ENCODE data around the gene GNG7.
"Not testable (repeated sequence)": the region's sequence is repeated elsewhere in the genome, so short reads cannot be mapped to it uniquely, and the experiment has no call there.

Gene GNG7

DNA sequence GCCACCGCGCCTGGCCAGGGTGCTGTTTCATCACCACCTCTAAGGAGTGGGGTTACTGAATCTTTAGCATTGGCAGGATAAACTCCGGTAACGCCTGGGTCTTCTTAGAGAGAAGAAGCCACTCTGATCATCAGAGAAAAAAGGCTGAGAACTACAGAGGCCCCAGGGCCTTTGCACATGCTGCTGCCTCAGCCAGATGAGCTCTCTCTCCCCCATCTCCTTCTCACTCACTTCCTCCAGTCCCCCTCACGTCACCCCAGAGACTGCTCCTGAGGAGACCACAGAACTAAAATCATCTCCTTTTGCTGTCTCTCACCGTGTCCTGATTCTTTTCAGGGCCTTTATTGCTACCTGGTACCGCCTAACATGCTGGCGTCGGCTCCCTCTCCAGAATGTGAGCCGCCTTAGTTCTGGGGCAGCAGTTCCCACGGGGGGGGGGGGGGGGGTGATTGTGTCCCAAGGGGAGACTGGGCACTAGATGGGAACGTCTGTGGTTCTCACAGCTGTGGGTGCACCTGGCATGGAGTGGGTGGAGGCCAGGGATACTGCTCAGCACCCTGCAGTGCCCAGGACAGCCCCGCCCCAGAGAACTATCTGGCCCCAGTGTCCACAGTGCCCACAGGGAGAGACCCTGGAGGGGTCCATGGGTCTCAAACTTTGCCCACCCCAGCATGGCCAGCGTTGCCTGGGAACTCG, 23.8 kb upstream of the GNG7 start:
- no peak for DNase-seq

- DNase-seq: no peak
Observed at GRCh38 chr19:2724148-2724557, 21.7 kb upstream of the GNG7 start.

DNA sequence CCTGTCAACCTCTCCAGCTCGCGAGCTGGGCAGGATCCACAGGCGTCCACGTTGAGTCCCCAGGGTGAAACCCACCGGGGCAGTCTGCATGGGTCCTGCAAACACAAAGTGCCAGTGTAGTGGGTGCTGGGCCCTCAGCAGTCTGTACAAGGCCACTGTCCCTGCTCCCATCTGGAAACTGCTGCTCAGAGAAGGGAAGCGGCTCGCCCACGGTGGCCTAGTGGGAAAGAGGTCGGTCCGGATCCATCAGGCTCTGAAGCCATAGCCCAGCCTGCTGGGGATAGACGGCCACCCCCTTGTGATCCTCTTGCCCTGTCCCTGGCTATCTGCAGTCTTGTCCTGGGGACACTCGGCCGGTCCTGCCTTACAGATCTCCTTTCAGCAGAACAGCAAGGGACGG, 21.3 kb upstream of the GNG7 start:
- no peak for DNase-seq

DNA sequence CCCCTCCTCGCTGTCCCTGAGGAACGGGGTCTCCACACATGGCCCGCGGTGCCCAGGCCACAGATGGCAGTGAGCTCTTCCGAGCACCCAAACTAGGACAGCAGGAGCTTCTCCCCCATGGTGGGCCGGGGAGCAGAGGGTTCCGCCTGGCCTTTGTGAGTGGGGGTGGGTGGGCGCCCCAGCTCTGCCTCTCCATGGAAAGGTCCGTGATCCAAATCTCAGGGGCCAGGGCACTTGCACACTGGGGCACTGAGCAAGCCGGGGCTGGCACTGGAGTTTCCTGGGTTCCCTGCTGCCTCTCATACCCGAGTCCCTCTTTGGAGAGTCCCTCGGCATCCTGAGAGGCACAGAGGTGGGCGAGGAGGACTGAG, 20.8 kb upstream of the GNG7 start:
- no peak for DNase-seq

- no peak for DNase-seq
Observed at GRCh38 chr19:2722541-2723344, 20.2 kb upstream of the GNG7 start.

GRCh38 chr19:2721570-2722540, 19.4 kb upstream of the GNG7 start:
- no peak for DNase-seq

DNA sequence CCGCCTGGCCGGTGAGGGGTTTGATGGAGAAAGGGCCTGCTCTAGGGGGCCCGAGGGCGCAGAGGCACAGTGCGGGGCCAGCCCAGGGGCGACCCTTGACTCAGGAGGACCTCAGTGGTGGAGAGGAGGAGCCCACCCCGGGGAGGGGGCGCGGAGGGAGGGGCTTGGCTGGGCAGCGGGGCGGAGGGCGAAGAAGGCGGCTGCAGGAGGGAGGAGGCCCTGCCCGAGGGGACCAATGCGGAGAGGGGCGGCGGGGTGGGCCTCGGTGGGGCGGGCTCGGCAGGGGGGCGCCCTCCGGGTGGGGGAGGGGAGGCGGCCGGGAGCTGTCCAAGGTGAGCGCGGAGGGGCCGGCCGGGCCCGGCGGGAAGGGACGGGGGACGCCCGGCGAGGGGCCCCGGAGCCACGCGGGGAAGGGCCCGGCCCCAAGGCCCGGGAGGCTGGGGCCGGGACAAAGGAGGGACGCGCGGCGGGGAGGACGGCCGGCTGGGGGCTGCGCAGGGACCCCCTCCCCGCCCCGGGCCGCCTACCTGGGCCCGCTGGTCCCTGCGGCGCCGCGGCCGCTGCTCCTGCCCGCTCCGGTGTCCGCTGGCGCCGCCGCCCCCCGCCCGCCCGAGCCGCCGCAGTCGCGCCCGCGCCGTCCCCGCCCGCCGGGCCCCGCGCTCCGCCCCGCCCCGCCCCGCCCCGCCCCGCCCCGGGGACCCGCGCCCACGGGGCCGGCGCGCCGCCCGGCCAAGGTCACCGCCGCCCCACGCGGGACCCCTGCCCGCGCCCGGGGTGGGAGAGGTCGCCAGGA, 18.5 kb upstream of the GNG7 start, which contains the start of gene DIRAS1:
Gene DIRAS1, minus strand, starts transcription at position 596 of the 793 bp plus-strand sequence. CDS start 3,566 bp downstream, outside the sequence.
- DNase-seq: no peak

- no peak for DNase-seq
Observed at GRCh38 chr19:2719920-2720776, 17.7 kb upstream of the GNG7 start.

GRCh38 chr19:2719232-2719735, 16.8 kb upstream of the GNG7 start:
- DNase-seq: no peak

DNA sequence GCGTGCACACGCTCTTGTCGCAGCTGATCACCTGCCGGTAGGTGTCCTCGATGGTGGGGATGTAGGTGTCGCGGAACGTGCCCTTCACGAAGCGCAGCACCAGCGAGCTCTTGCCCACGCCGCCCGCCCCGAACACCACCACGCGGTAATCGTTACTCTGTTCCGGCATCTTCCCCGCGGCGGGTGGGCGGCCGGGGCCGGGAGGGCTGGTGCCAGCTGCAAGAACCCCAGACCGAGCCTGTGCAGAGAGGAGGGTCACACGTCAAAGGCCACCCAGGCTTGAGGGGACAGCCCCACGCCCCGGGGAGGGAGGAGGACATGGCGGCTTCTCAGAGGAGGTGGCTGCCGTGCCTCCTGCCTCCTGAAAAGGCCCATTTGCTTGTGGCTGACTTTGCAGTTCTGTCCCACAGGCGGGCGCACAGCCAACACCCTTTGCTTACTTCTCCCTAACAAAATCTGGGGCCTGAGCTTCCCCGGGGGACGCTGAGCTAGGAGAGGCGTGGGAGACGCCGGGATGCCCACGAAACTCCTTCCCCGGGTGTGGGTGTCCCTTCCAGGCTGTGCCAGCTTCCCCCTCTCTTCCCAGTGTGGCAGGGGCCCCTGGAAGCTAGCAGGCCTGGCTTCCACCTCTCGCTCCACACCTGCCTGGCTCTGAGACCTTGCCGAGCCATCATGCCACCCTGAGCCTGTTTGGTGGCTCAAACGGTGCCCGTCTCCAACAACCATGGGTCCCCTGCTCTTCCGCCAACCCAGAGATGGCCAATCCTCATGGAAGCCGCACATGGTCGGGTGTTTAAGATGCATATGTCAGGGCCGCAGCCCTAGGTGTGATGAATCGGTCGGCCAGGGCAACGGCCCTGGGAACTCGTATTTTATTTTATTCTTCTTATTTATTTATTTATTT, 15.4 kb upstream of the GNG7 start:
- no peak for DNase-seq

GRCh38 chr19:2716722-2717637, 14.5 kb upstream of the GNG7 start:
- no peak for DNase-seq

- DNase-seq: no peak
Observed at GRCh38 chr19:2716275-2716650, 13.8 kb upstream of the GNG7 start.

GRCh38 chr19:2715470-2716274, 13.2 kb upstream of the GNG7 start:
- no peak for DNase-seq

DNA sequence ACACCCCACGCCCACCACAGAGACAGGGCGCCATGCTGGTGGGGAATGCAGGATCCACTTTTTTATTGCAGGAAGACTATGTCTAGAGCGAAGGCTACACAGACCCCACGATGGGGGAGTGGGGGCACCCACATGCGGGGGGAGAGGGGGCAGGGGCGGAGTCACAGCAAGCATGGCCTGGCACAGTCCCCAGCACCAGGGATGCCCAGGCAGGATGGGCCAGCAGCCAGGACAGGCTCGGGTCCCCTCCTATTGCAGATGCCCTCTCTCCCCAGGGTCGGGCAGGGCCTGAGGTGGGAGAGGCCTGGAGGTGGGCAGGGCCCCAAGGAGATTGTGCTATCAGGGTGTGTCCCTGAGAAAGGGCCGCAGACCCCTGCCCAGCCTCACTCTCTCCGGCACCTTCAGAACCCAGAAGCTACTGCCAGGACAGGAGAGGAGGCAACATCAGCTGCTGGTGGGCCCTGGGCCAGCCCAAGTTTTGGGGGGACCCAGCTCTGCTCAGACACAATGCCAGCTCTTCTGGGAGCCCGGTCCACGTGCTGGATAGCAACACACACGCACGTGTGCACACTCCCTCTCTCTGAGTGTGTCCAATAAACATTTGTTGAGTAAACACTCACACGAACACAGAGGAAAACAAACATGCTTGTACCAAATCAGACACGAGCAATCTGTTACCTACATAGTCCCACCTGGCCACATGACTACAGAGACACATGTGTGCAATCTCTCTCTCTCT, 12.2 kb upstream of the GNG7 start:
- DNase-seq: no peak

GRCh38 chr19:2714102-2714501, 11.6 kb upstream of the GNG7 start:
- not testable (repeated sequence) for DNase-seq

DNA sequence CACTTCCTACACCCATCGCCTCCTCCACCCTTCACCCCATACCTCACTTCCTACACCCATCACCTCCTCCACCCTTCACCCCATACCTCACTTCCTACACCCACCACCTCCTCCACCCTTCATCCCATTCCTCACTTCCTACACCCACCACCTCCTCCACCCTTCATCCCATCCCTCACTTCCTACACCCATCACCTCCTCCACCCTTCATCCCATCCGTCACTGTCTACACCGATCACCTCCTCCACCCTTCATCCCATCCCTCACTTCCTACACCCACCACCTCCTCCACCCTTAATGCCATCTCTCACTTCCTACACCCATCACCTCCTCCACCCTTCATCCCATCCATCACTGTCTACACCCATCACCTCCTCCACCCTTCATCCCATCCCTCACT, 10.7 kb upstream of the GNG7 start:
- DNase-seq: not testable (repeated sequence)

- DNase-seq: no peak
Observed at GRCh38 chr19:2711875-2712205, 9.3 kb upstream of the GNG7 start.

Measured in CD4-positive, alpha-beta T cell treated with Interleukin-10 for 1 hour (primary cell).